Measurements from ENCODE around the gene PTBP3. TPM values are rescaled to one million over a fixed set of nuclear protein-coding genes. Genes with fewer than 3 reads are reported as not detected.
"Not testable (repeated sequence)": the region's sequence is repeated elsewhere in the genome, so short reads cannot be mapped to it uniquely, and the experiment has no call there.

The PTBP3 gene
- total RNA-seq, 1 donor from 2014 or later, result 210 TPM

DNA sequence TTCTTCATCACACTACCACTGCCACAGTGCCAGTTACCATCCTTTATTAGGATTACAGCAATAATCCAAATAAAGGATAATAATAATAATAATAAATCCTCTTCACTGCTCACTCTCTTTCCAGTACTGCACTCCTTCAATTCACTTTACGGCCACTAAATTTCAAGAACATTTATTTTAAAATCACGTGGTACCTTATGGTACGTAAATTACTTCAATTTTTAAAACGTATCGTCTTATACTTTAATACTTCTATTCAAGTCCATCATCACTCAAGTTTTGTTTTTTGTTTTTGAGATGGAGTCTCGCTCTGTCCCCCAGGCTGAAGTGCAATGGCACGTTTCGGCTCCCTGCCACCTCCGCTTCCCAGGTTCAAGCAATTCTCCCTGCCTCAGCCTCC lies 36.5 kb downstream of the PTBP3 start:
- TF ChIP-seq, protein P1, sequence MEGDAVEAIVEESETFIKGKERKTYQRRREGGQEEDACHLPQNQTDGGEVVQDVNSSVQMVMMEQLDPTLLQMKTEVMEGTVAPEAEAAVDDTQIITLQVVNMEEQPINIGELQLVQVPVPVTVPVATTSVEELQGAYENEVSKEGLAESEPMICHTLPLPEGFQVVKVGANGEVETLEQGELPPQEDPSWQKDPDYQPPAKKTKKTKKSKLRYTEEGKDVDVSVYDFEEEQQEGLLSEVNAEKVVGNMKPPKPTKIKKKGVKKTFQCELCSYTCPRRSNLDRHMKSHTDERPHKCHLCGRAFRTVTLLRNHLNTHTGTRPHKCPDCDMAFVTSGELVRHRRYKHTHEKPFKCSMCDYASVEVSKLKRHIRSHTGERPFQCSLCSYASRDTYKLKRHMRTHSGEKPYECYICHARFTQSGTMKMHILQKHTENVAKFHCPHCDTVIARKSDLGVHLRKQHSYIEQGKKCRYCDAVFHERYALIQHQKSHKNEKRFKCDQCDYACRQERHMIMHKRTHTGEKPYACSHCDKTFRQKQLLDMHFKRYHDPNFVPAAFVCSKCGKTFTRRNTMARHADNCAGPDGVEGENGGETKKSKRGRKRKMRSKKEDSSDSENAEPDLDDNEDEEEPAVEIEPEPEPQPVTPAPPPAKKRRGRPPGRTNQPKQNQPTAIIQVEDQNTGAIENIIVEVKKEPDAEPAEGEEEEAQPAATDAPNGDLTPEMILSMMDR (conservative IDR thresholded peaks at IDR 0.05; ENCODE audit: low read depth, low read length), result no peak
- no peak for DNase-seq (ENCODE audit: low read depth)
- no peak overlapping the region for H3K4me3 ChIP-seq (ENCODE audit: low read depth, low read length)

DNA sequence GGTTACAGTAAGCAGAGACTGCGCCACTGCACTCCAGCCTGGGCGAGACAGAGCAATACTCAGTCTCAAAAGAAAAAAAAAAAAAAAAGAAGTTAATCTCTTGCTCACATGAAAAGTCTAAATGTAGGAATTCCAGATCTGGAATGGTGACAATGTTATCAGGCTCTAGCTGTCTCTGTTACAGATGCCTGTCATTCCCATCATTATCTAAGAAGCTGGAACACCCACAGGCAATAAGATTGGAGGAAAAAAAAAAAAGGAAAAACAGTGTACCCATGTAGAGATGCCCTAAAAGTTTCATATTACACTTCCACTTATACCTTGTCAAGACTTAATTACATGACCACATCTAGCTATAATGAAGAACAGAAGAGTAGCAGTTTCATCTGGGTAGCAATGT lies 38.2 kb downstream of the PTBP3 start:
- TF ChIP-seq, protein P1 (conservative IDR thresholded peaks at IDR 0.05; ENCODE audit: low read depth, low read length), result no peak
- H3K4me3 ChIP-seq (ENCODE audit: low read depth, low read length), result no peak overlapping the region
- DNase-seq (ENCODE audit: low read depth), result no peak

DNA sequence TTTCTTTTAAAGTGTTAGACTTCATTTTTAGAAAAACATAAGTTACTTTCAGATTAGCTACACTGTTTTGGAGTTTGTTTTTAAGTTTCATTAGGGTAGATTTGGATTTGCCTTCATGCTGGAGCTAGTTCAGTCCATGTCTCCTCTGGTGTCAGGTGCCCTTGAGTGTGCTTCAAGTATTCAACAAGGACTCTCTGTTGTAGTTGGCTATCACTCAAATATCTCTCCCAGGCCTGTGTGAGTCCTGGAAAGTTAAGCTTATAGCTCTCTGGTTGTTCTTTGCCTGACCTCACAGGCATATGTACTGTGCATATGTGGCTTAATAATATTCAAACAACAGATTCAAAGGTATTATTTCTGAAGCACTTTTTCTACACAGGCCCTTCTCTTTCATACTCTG lies 45.4 kb downstream of the PTBP3 start:
- no peak overlapping the region for H3K4me3 ChIP-seq (ENCODE audit: low read depth, low read length)
- TF ChIP-seq, protein P1 (conservative IDR thresholded peaks at IDR 0.05; ENCODE audit: low read depth, low read length), result no peak
- DNase-seq (ENCODE audit: low read depth), result no peak

DNA sequence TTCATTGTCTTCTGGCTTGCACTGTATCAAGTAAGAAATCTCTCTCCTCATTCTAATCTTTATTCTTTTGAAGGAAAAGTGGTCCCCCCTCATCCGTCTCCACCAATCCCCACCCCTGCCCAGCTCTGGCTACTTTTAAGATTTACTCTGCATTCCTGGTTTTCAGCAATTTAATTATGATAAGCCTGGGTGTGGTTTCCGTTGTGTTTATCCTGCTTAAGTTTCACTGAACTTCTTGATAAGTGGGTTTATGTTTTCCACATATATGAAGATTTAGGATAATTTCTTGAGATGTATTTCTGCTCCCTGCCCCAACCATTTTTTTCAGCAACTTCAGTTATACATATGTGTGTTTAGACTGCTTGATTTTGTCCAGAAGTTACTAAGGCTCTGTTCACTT lies 46.5 kb downstream of the PTBP3 start:
- DNase-seq (ENCODE audit: low read depth), result no peak
- H3K4me3 ChIP-seq (ENCODE audit: low read depth, low read length), result no peak overlapping the region
- TF ChIP-seq, protein P1 (conservative IDR thresholded peaks at IDR 0.05; ENCODE audit: low read depth, low read length), result no peak

DNA sequence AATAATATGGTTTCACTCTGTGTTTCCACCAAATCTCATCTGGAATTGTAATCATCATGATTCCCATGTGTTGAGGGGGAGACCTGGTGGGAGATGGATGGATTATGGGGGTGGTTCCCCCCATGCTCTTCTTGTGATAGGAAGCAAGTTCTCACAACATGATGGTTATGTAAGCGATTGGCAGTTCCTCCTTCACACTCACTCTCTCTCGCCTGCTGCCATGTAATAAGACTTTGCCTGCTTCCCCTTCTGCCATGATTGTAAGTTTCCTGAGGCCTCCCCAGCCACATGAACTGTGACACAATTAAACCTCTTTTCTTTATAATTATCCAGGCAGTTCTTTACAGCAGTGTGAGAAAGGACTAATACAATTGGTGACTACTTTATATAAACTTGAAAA lies 48.4 kb downstream of the PTBP3 start:
- H3K4me3 ChIP-seq (ENCODE audit: low read depth, low read length), result no peak overlapping the region
- TF ChIP-seq, protein P1 (conservative IDR thresholded peaks at IDR 0.05; ENCODE audit: low read depth, low read length), result no peak
- DNase-seq (ENCODE audit: low read depth), result no peak

DNA sequence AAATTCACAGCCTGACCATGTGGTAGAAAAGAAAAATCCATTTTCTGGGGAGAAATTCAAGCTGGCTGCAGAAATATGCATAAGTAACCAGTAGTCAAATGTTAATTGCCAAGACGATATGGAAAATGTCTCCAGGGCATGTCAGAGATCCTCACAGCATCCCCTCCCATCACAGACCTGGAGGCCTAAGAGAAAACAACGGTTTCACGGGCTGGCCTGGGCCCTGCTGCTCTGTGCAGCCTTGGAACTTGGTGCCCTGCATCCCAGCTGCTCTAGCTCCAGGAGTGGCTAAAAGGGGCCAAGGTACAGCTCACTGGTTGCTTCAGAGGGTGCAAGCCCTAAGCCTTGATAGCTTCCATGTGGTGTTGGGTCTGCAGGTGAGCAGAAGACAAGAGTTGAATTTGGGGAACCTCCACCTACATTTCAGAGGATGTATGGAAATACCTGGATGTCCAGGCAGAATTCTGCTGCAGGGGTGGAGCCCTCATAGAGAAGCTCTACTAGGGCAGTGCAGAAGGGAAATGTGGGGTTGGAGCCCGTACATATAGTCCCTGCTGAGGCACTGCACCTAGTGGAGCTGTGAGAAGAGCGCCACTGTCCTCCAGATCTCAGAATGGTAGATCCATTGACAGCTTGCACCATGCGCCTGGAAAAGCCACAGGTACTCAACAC lies 49.7 kb downstream of the PTBP3 start:
- no peak for DNase-seq (ENCODE audit: low read depth)
- TF ChIP-seq, protein P1 (conservative IDR thresholded peaks at IDR 0.05; ENCODE audit: low read depth, low read length), result no peak
- no peak overlapping the region for H3K4me3 ChIP-seq (ENCODE audit: low read depth, low read length)

DNA sequence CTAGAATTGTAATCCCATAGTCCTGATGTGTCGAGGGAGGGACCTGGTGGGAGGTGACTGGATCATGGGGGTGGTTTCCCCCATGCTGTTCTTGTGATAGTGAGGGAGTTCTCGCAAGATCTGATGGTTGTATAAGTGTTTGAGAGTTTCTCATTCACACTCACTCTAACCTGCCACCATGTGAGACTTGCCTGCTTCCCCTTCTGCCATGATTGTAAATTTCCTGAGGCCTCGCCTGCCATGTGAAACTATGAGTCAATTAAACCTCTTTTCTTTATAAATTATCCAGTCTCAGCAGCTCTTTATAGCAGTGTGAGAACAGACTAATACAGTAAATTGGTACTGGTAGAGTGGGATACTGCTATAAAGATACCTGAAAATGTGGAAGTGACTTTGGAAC lies 50.6 kb downstream of the PTBP3 start:
- not testable (repeated sequence) for DNase-seq (ENCODE audit: low read depth); H3K4me3 ChIP-seq (ENCODE audit: low read depth, low read length)
